Measurements from ENCODE around the gene DLGAP4. TPM values are rescaled to one million over a fixed set of nuclear protein-coding genes. Genes with fewer than 3 reads are reported as not detected.
"Not testable (repeated sequence)": the region's sequence is repeated elsewhere in the genome, so short reads cannot be mapped to it uniquely, and the experiment has no call there.

DLGAP4 gene
- total RNA-seq, 1 donor from 2014 or later, result 46.3 TPM

- intact Hi-C loops (cut with micrococcal nuclease), result no loop called here
These were observed 71.5 kb downstream of the DLGAP4 start for GRCh38 chr20:36377348-36378326.

DNA sequence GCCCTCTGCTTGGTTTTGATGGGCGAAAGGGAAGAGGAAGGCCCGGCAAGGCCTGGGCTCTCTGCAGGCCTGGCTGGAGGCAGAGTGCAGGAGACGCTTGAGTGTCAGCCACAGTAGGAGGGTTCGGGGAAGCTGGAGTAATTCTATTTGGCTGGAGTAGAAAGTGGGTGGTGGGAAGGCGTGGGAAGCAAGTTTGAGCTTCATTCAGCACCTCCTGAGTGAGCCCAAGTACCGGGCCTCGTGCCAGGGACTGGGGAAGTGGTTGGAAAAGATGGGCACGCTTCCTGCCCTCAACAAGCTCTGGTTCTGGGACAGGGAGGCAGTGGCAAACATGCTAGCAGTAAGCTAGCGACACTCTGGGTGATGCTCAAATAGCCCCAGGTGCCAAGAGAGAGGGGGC lies 72.5 kb downstream of the DLGAP4 start:
- intact Hi-C loops (cut with micrococcal nuclease), result no loop called here

GRCh38 chr20:36379914-36380313 lies 73.8 kb downstream of the DLGAP4 start:
- intact Hi-C loops (cut with micrococcal nuclease), result not testable (repeated sequence)

DNA sequence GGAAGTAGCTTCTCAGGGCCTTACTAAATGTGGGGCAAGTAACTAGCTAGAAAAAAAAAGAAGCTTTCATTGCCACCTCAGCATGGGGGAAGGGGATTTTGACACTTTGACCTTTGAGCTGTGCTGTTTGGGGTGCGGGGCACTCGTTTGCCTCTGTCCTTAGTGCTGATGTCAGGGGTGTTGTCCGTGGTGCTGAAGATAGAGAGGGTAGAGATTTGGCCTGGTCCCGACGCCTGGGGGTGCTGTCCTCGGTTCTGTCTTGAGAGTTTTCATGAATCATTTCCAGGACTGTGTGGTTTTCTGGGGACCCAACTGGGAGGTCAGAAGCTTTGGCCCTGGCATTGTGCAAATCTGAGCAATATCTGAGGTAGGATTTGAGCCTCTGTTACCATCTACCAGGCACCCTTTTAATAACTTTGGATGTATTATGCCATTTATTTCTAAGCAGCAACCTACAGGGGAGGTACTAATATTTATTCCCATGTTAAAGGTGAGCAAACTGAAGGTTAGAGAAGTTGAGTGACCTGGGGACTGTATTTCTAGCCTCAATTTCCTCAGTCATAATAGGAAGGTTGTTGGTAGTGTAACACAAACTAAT lies 78.0 kb downstream of the DLGAP4 start:
- intact Hi-C loops (cut with micrococcal nuclease), result no loop called here

DNA sequence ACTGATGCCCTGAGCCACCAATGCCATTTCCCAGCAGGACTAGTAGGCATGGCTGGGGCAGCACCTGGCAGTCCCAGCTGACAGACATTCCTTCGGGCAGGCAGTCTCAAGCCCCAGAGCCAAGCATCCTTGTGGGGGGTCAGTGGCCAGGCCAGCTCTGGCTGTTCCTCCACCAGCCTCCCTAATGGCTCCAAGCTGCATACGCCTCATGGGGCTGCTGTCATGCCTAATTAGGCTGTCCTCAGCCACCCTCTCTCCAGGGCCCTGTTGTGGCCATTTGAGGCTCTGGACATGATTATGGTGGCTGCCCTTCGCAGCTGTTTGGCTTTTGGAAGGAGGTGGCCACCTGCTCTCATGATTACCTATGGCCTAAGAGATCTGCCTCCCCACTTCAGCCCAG lies 79.4 kb downstream of the DLGAP4 start:
- intact Hi-C loops (cut with micrococcal nuclease), result no loop called here

- intact Hi-C loops (cut with micrococcal nuclease), result no loop called here
These were observed 80.1 kb downstream of the DLGAP4 start for GRCh38 chr20:36386236-36386635.

- intact Hi-C loops (cut with micrococcal nuclease), result no loop called here
These were observed 84.1 kb downstream of the DLGAP4 start for GRCh38 chr20:36390269-36390668.

DNA sequence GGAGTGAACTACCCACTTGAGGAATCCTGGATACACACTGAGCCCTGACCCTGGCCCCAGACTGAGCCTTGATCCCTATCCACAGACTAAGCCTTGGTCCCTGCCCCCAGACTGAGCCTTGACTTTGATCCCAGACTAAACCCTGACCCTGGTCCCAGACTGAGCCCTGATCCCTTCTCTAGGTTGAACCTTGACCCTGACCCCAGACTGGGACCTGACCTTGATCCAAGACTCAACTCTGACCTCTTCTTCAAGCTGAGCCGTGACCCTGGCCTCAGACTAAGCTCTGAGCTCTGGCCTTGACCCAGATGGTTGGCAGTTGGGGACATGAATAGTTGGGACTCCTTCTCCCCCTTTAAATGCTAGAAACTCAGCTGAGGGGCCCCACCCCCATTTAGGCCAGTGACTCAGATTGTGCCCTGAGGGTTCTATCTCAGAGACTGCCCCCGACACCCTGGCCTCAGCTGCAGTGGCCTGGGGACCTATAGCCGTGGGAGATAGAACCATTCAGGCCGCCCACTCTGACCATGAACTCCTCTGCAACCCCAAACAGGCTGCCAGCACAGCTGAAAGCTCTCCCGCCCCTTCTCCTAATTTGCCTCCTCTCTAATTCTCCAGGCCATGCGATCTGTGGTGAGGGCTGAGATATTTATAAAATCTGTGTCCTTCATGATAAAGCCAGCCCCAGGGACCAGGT lies 84.7 kb downstream of the DLGAP4 start:
- intact Hi-C loops (cut with micrococcal nuclease), result no loop called here

DNA sequence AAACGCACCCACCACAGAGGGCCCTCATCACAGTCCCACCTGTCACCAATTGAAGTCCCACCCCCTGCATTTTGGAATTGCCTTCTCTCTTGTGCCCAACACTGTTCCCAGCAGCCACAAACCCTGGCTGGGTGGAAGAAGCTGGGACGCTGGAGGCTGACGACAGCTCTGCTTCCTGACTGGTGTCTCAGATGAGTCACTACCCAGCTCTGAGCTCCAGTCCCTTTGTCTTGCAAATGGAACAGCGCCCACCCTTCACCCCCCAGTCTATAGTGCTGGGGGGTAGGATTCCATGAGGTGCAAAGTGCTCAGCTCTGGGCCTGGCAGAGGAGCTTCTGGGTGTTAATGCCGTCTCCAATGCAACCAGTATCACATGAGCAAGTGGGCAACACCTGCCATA lies 85.3 kb downstream of the DLGAP4 start:
- intact Hi-C loops (cut with micrococcal nuclease), result no loop called here

DNA sequence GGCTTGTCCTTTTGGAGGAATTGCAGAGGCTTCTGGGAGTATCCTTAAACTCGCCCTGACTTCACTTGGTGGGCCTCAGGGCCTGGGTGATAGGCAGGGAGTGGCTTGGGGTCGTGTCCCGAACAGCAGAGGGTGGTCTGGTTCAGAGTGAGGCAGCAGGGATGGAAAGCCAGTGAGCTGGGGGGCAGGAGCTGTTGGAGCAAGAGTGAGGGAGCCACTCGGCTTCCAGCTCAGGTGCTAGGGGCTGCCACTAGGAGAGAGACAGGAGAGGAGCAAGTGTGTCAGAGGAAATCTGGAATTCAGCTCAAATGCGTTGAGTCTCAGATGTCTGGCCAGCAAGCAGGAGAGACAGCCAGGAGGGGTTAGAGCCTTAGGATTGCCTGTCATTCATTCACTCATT lies 85.8 kb downstream of the DLGAP4 start:
- intact Hi-C loops (cut with micrococcal nuclease), result no loop called here

GRCh38 chr20:36392989-36393388 lies 86.8 kb downstream of the DLGAP4 start:
- intact Hi-C loops (cut with micrococcal nuclease), result no loop called here

GRCh38 chr20:36394340-36394965 lies 88.3 kb downstream of the DLGAP4 start:
- intact Hi-C loops (cut with micrococcal nuclease), result no loop called here

DNA sequence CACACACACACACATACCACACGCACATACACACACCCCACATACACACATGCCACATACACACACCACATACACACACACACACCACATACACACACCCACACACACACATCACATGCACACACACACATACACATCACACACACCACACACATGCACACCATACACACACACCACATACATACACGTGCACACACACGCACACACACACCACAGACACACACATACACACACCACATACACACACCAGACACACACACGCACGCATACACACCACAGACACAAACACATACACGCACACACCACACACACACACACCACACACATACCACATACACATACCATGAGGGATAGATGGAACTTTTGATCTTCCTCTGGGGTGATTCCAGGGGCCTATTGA lies 90.2 kb downstream of the DLGAP4 start:
- intact Hi-C loops (cut with micrococcal nuclease), result no loop called here

DNA sequence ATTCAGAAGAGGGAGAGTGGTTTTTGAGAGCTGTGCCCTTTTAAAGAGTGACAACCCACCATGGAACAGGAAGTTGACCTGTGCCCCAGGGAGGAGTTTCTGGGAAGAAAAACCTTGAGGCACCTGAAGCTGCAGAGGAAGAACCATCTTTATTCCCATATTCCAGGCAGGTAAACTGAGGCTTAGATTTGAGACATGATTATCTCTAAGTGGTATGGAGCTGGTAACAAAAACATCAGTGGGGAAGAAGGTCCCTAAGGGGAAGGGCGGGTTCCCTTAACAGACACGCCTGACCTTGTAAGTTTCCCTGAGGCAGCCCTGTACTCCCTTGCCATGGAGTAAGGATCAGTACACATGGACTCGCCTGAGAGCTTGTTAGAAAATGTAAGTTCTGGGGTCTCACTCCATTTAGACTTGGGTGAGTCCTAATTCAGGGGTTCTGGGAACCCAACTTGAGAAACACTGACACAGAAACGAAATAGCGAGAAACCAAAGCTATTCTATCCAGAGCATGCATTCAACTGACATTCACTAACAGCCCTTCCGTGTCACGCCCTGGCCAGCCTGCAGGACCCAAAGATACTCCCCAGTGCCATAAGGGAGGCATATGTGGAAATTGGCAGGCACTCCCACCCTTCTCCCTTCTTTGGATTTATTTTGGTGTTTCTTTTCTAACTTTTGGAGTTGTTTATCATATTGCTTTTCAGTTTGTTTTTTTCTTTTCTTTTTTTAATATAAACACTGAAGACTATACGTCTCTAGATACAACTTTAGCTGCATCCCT lies 90.9 kb downstream of the DLGAP4 start:
- intact Hi-C loops (cut with micrococcal nuclease), result no loop called here

GRCh38 chr20:36398515-36398914 lies 92.4 kb downstream of the DLGAP4 start:
- intact Hi-C loops (cut with micrococcal nuclease), result no loop called here

DNA sequence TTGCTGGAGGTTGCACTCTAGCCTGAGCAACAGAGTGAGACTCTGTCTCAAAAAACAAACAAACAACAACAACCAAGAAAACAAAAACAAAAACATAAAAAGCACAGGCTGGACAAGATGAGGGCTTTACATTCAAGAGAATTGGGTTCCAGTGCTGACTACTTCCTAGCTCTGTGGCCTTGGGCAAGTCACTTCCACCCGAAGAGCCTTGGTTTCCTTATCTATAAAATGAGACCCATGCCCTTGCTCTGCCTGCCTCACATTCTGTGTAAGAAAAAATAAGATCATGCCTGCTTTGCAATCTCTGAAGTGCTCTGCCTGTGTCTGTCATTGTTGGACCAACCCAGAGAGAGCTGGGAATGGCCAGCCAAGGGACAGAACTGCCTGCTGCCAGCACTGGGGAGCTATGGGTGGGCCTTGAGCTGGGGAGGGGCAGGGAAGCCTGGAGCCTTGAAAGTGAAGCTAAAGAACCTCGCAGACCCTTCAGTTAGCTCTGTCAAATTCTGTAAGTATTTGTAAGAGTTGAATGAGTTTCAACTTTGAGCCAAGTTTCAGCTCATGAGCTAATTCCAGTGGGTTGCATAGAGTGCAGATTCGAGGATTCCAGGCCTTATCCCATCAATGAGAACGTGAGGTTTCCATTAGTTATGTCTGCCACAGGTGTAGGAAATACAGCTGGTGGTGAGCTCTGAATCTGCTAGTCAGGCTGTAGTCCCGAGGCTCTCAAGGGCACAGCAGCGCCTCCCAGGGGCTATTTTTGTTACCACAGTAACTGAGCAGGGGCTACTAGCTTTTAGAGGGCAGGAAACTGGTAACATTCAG lies 93.2 kb downstream of the DLGAP4 start:
- intact Hi-C loops (cut with micrococcal nuclease), result no loop called here

DNA sequence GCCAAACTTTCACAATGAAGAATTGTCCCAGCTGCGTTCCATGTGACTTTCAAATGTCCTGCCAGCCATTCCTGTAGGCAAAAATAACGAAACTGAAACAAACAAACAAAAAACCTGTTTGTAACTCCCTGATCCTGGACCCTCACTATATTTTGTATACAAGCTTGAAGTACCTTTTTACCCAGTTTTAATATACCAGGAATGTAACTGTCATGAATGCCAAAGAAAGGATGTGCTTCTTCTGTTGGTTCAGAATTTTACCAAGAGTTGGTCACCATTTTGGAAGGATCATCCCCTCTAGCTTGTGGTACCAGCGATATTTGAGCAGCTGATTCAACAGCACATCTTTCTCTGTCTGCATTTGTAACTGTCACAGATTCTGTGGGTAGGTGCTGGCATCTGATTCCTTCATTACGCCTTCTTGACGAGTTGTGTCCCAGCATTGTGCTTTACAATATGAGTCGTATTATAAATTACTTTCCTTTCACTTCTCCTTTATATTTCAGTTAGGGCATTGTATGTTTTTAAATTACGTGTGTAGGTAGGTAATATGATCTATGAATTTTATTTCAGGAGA lies 93.9 kb downstream of the DLGAP4 start:
- intact Hi-C loops (cut with micrococcal nuclease), result no loop called here

DNA sequence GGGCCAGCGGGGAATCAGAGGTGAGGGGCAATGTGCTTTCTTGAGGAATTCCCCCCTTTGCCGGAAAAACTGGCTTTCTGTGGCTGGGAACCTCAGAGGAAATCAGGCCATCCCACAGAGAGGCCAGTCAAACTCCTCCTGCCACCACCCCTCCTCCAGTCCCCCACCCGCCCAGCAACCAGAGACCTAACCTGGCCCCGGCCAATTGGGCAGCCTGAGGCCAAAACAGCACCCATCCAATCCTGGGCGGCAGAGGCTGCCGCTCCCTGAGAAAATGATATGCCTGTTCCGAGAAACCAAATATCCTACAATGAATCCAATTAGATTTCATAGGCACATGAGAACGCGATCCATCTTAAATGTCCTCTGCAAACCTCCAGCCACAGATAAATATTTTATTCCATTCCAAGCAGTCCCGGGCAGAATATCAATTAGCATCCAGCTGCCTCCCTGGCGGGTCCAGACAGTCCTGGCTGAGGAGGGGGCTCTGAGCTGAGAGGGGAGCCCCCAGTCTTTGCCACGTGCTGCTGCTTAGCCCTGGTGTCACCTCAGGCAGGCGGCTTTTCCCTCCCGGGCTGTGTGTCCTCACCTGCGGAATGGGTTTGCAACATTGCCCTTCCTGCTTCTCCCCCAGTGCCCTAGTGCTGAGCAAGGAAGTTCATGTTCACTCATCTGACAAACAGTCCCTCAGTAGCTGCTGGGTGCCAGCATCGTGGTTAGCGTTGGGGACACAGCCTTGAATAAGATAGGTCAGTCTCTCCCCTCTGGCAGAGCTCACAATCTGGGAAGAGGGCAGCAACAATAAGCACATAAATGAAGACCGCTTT lies 95.0 kb downstream of the DLGAP4 start:
- intact Hi-C loops (cut with micrococcal nuclease), result no loop called here

DNA sequence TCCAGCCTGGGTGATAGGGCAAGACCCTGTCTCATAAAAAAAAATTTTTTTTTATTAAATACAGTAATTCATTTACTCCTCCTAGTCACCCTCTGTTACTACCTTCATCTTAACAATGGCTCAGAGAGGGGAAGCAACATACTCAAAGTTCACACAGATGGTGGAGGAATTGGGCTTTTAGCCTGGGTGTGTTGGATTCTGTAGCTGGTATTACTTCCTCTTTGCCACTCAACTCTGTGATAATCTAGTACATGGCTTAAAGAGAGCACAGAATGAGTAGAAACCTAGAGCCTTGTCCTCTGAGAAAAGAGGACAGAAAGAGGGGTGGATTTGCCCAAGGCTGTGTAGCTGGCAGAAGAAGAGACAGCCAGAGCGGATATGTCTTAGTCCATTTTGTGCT lies 96.6 kb downstream of the DLGAP4 start:
- intact Hi-C loops (cut with micrococcal nuclease), result no loop called here
